IMR-90 (cell line): ENCODE measurements around the gene TTF2. TPM values are rescaled to one million over a fixed set of nuclear protein-coding genes. Genes with fewer than 3 reads are reported as not detected.

Source experiments
- ATAC-seq: fragments of 200-7000 bp; cut with Tn5 transposase; 2 replicates; pipeline ENCODE4 v1.9.1; 2020; ENCODE audit warnings: low read depth, mild to moderate bottlenecking, moderate library complexity
- BruUV-seq: library from RNA; stranded (reverse); fragments of 400-500 nt; replicated peaks from 2 replicates; lab custom pipeline; 2021; lab: Mats Ljungman, UMichigan
- CTCF ChIA-PET: fragments of 300-600 bp; formaldehyde crosslinking; extraction: SDS; loops from one replicate; lab custom pipeline; 2021; ENCODE audit warnings: antibody characterized with exemption; lab: Yijun Ruan, JAX
- POLR2A ChIA-PET: fragments of 300-600 bp; sonication (Branson Sonifier 250); formaldehyde crosslinking; loops from one replicate; lab custom pipeline; 2022; ENCODE audit warnings: antibody characterized with exemption; ENCODE audit not compliant: unreplicated experiment; lab: Charles Lee
- DNase-seq: peaks from one replicate; pipeline ENCODE4 v3.0.0; 2013
- H2AFZ ChIP-seq: replicated peaks from 2 replicates; pipeline ENCODE3; 2013; ENCODE audit warnings: low read length, mild to moderate bottlenecking; ENCODE audit not compliant: poor library complexity
- H2AK5ac ChIP-seq: 2 replicates; pipeline ENCODE4 v1.6.1; 2013; ENCODE audit warnings: low read depth, low read length, inconsistent platforms
- H2AK9ac ChIP-seq: replicated peaks from 2 replicates; pipeline ENCODE3; 2013; ENCODE audit warnings: mild to moderate bottlenecking, low read depth, low read length, moderate library complexity; ENCODE audit not compliant: poor library complexity
- H2BK120ac ChIP-seq: 2 replicates; pipeline ENCODE4 v1.6.1; 2013; ENCODE audit warnings: low read depth, low read length, inconsistent platforms
- H2BK15ac ChIP-seq: 3 replicates; pipeline ENCODE4 v1.6.1; 2013; ENCODE audit warnings: low read depth, low read length, inconsistent platforms
- H2BK20ac ChIP-seq: 2 replicates; pipeline ENCODE4 v1.6.1; 2013; ENCODE audit warnings: low read depth, mild to moderate bottlenecking, inconsistent platforms, low read length, moderate library complexity
- H2BK5ac ChIP-seq: 2 replicates; pipeline ENCODE4 v1.6.1; 2013; ENCODE audit warnings: mild to moderate bottlenecking, low read depth, low read length, inconsistent platforms; ENCODE audit not compliant: poor library complexity, severe bottlenecking
- H3K14ac ChIP-seq: replicated peaks from 2 replicates; pipeline ENCODE4 v1.6.1; 2013; ENCODE audit warnings: low read depth, low read length, inconsistent platforms
- H3K18ac ChIP-seq: 2 replicates; pipeline ENCODE4 v1.6.1; 2013; ENCODE audit warnings: low read depth, low read length, control low read depth
- H3K23ac ChIP-seq: 2 replicates; pipeline ENCODE4 v1.6.1; 2013; ENCODE audit warnings: low read depth, low read length, inconsistent platforms
- H3K27ac ChIP-seq: 2 replicates; pipeline ENCODE4 v1.5.1; 2013; ENCODE audit warnings: mild to moderate bottlenecking, control low read depth, low read length; ENCODE audit not compliant: insufficient read depth
- H3K27me3 ChIP-seq: 2 replicates; pipeline ENCODE4 v1.6.1; 2013; ENCODE audit warnings: low read length; ENCODE audit not compliant: control insufficient read depth, insufficient read depth
- H3K36me3 ChIP-seq: 2 replicates; pipeline ENCODE4 v1.6.1; 2013; ENCODE audit warnings: low read length, mixed read lengths; ENCODE audit not compliant: control insufficient read depth, insufficient read depth
- H3K4ac ChIP-seq: 2 replicates; pipeline ENCODE4 v1.6.1; 2013; ENCODE audit warnings: low read depth, low read length, inconsistent platforms
- H3K4me1 ChIP-seq: 2 replicates; pipeline ENCODE4 v1.6.1; 2013; ENCODE audit warnings: low read length, mixed read lengths; ENCODE audit not compliant: control insufficient read depth, insufficient read depth
- H3K4me2 ChIP-seq: 2 replicates; pipeline ENCODE4 v1.6.1; 2013; ENCODE audit warnings: low read depth, mild to moderate bottlenecking, control low read depth, low read length, moderate library complexity
- H3K4me3 ChIP-seq: 2 replicates; pipeline ENCODE4 v1.5.1; 2013; ENCODE audit warnings: low read depth, mild to moderate bottlenecking, control low read depth, low read length, moderate library complexity; ENCODE audit not compliant: insufficient read depth
- H3K56ac ChIP-seq: 2 replicates; pipeline ENCODE4 v1.6.1; 2013; ENCODE audit warnings: low read length, inconsistent platforms; ENCODE audit not compliant: insufficient read depth; ENCODE audit errors: extremely low read depth
- H3K79me1 ChIP-seq, 2 experiments: 2 replicates each; pipeline ENCODE4 v1.6.1; 2013; ENCODE audit warnings: low read length in 2 of 2, inconsistent platforms in 1 of 2, low read depth in 1 of 2
- H3K9ac ChIP-seq: 2 replicates; pipeline ENCODE4 v1.6.1; 2013; ENCODE audit warnings: low read depth, low read length, control low read depth
- H3K9me1 ChIP-seq: 2 replicates; pipeline ENCODE4 v1.6.1; 2013; ENCODE audit warnings: low read length, inconsistent platforms; ENCODE audit not compliant: insufficient read depth
- H3K9me3 ChIP-seq: 2 replicates; pipeline ENCODE4 v1.6.1; 2013; ENCODE audit warnings: low read length; ENCODE audit not compliant: control insufficient read depth, insufficient read depth
- H4K20me1 ChIP-seq: 2 replicates; pipeline ENCODE4 v1.6.1; 2013; ENCODE audit warnings: low read length, inconsistent platforms; ENCODE audit not compliant: insufficient read depth
- H4K5ac ChIP-seq: 2 replicates; pipeline ENCODE4 v1.6.1; 2013; ENCODE audit warnings: mild to moderate bottlenecking, low read depth, low read length, control low read depth
- H4K8ac ChIP-seq, 2 experiments: 2 replicates each; pipeline ENCODE4 v1.6.1; 2013; ENCODE audit warnings: low read depth in 2 of 2, low read length in 2 of 2, control low read depth in 1 of 2, inconsistent platforms in 1 of 2
- H4K91ac ChIP-seq: 2 replicates; pipeline ENCODE4 v1.6.1; 2013; ENCODE audit warnings: low read depth, low read length, inconsistent platforms; ENCODE audit not compliant: insufficient read depth
- CEBPB ChIP-seq: IDR thresholded peaks from 2 replicates; pipeline ENCODE4 v1.6.1; 2012; ENCODE audit warnings: low read depth, low read length, improper control_type of control experiment
- FOS ChIP-seq: fragments of 150-350 bp; IDR thresholded peaks from 2 replicates; pipeline ENCODE4 v1.6.1; 2016; ENCODE audit warnings: low read depth, low read length
- MAZ ChIP-seq: IDR thresholded peaks from 2 replicates; pipeline ENCODE4 v1.6.1; 2012; ENCODE audit warnings: low read depth, mild to moderate bottlenecking, low read length, improper control_type of control experiment, moderate library complexity, borderline replicate concordance
- NFE2L2 ChIP-seq: fragments of 150-350 bp; IDR thresholded peaks from 2 replicates; pipeline ENCODE4 v1.6.1; 2016; ENCODE audit warnings: low read depth, mild to moderate bottlenecking, low read length
- RAD21 ChIP-seq: IDR thresholded peaks from 2 replicates; pipeline ENCODE4 v1.6.1; 2012; ENCODE audit warnings: low read length, improper control_type of control experiment
- RCOR1 ChIP-seq: IDR thresholded peaks from 2 replicates; pipeline ENCODE4 v1.6.1; 2012; ENCODE audit warnings: mild to moderate bottlenecking, low read length, improper control_type of control experiment; ENCODE audit not compliant: insufficient replicate concordance
- RFX5 ChIP-seq: IDR thresholded peaks from 2 replicates; pipeline ENCODE4 v1.8.0; 2012; ENCODE audit warnings: low read depth, mild to moderate bottlenecking, low read length, moderate library complexity
- WGBS, 2 experiments: methylation state at CpG; one replicate each; pipeline versions ENCODE4 v1.1.5 to v1.1.7; 2013; ENCODE audit warnings: missing lambda C conversion rate in 2 of 2; ENCODE audit not compliant: insufficient read length in 1 of 2; ENCODE audit errors: extremely low coverage in 2 of 2; 5-methylcytosine and 5-hydroxymethylcytosine counted together
- dilution Hi-C: fragments of 300-500 bp; cut with HindIII; formaldehyde crosslinking; loops from one replicate; pipeline ENCODE4 v1.14.3; 2018; ENCODE audit warnings: low sequenced_read_pairs; ENCODE audit not compliant: unreplicated experiment
- in situ Hi-C: fragments of 300-500 bp; cut with MboI; formaldehyde crosslinking; loops from 3 replicates; pipeline ENCODE4 v1.14.3; 2019; ENCODE audit warnings: low sequenced_read_pairs, inconsistent platforms, mixed read lengths
- intact Hi-C: fragments of 100-400 bp; cut with micrococcal nuclease; formaldehyde crosslinking; loops from 2 replicates; pipeline ENCODE4 v1.10.0; 2022
- polyA plus RNA-seq, 3 experiments: library from polyadenylated mRNA; depleted of rRNA; stranded (reverse); fragments of >200 nt; gene quantifications; 2 replicates each; pipeline ENCODE4 v1.2.3, GENCODE V29; 2012; ENCODE audit warnings: low replicate concordance in 1 of 3
- total RNA-seq: library from RNA; depleted of rRNA; stranded (reverse); fragments of >200 nt; gene quantifications from 2 replicates; pipeline ENCODE4 v1.2.3, GENCODE V29; 2012
- TF ChIP-seq, protein P1 (sequence below): fragments of 150-350 bp; IDR thresholded peaks from 2 replicates; pipeline ENCODE4 v1.6.1; 2017; ENCODE audit warnings: mild to moderate bottlenecking, antibody characterized with exemption, low read length, low read depth

Gene TTF2
- total and polyA plus RNA-seq, 2 of the 4 experiments (the other 2 are of a cell fraction) = 11.5 to 14.7 TPM

DNA sequence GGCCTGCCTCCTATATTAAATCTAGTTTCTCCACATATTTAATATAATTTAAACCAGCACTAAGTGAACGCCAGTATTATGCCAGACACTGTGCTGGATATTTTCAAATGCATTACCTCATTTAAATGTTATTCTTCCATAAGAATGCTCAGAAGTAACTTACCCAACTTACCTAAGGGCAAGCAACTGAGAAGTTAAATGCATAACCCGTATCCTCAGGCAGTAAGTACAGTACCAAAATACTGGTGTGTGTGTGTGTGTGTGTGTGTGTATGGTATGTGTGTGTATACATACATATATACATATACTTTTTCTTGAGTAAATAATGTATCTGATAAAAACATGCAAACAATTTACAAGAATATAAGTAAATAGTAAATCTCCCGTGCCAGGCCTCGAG is 70.4 kb downstream of the TTF2 start:
- Histone ChIP-seq H3K36me3 (no peaks in the 10 kb centered on the region), H3K9ac (no peak overlapping the region), H2BK5ac (no peak overlapping the region), H4K8ac (no peak overlapping the region), H3K14ac (no peak overlapping the region), H3K27ac (no peak overlapping the region), H3K23ac (no peak overlapping the region), H4K5ac (no peak overlapping the region), H3K4ac (no peak overlapping the region), H3K79me1 (no peaks in the 10 kb centered on the region), H4K20me1 (no peaks in the 10 kb centered on the region), H3K18ac (no peak overlapping the region), H3K27me3 (peaks cover 2% of the 10 kb centered on the region), H2AFZ (no peak overlapping the region), H2BK15ac (no peak overlapping the region), H4K91ac (no peak overlapping the region), H3K4me2 (no peak overlapping the region), H3K9me1 (no peaks in the 10 kb centered on the region; the same call in 1 of the 2 replicates), H3K9me3 (no peaks in the 10 kb centered on the region), H2BK20ac (no peak overlapping the region), H2AK5ac (no peak overlapping the region), H2AK9ac (no peak overlapping the region), H3K4me3 (no peak overlapping the region), H3K56ac (no peak overlapping the region), H3K4me1 (0 out of 2 replicates have a peak, but pooled peaks cover 2% of the 10 kb centered on the region), H2BK120ac (no peak overlapping the region)
- POLR2A ChIA-PET = no interaction called here
- in situ Hi-C loops = no loop called here
- TF ChIP-seq RFX5 (no peak), NFE2L2 (no peak), FOS (no peak), RAD21 (no peak), CEBPB (no peak), MAZ (no peak), RCOR1 (no peak)
- TF ChIP-seq, protein P1, sequence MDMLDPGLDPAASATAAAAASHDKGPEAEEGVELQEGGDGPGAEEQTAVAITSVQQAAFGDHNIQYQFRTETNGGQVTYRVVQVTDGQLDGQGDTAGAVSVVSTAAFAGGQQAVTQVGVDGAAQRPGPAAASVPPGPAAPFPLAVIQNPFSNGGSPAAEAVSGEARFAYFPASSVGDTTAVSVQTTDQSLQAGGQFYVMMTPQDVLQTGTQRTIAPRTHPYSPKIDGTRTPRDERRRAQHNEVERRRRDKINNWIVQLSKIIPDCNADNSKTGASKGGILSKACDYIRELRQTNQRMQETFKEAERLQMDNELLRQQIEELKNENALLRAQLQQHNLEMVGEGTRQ = no peak
- intact Hi-C loops = no loop called here
- DNase-seq (no peak), ATAC-seq (no peak)
- BruUV-seq = no TSS peak
- CTCF ChIA-PET = interaction anchor here (1.6 kb wide), 1 partner anchor 57 kb away, joined by 4 read pairs; no protein-coding TSS in a partner anchor
- WGBS, 2 experiments = no CpG with 5 or more reads among the region's 4 CpGs
- dilution Hi-C loops = no loop called here
